Activated CD4-positive, alpha-beta T cell treated with anti-CD3 and anti-CD28 coated beads, Interleukin-2, amount 50 U/mL, for 16 hours (primary cell): ENCODE data around the gene HIVEP3.
A peak's percentile ranks its signal among the peaks of the same experiment; 100 is the strongest.
"Not testable (repeated sequence)": the region's sequence is repeated elsewhere in the genome, so short reads cannot be mapped to it uniquely, and the experiment has no call there.

Experiments
- DNase-seq: peaks from one replicate; pipeline ENCODE4 v3.0.0-alpha.2; 2020

Gene HIVEP3

DNA sequence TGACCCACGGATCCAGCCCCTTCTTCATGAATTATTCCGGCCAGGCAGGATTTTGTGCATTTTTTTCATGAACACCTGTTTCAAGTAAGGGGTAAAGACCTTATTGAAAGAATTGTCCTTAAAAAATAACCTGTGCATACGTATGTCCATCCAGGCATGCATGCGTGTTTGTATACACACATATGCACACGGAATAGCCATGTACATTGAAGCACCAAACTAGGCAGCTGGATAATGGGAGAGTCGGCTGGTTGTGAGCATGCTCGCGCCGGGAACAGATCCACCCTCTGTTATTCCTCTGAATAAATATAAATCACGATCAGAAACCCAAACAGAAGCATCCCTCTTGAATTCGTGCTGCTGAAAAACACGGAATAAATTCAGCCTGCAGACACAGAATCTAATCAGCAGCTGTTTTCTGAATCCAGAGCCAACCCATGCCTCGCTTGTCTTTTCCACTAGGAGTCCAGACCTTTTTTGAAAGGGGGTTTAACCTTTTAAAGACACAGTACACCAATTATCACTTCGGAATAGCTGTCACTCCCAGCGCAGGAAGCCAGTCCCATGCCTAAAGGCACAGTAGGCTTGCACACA is at the start of gene HIVEP3:
Gene HIVEP3, minus strand, starts transcription at position 473 of the 594 bp plus-strand sequence.
- no peak for DNase-seq

DNA sequence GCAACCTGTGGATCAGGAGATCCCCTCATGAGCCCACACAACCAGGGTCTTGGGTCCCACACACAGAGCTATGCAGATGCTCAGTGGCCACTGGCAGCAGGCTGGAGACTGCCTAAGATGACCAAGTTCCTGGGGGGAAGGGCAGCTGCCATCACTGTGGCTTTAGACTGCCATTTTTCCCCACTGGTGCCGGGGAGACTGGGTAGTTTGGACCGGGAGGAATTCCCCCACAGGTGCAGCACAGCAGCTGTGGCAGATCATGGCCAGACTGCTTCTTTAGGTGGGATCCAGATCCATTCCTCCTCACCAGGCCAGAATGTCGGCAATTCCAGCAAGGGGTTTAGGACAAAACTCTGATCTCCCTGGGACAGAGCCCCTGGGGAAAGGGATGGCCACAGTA is 45.7 kb upstream of the HIVEP3 start:
- DNase-seq, result no peak

DNA sequence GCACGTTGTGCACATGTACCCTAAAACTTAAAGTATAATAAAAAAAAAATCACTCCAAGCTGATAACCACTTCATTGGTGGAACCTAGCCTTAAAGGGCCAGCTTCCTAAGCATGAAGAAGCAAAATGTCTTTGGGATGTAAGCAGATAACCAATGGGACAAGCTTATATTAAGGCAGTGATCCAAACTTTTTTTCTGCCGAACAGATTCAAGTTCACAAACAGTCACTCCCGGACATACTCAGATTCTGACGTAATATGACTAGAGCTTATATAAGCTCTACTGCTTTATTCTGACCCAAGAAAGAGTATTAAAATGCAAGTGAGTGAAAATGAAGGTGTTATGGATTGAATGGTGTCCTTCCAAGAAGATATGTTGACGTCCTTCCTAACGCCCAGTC is 44.9 kb upstream of the HIVEP3 start:
- no peak for DNase-seq

DNA sequence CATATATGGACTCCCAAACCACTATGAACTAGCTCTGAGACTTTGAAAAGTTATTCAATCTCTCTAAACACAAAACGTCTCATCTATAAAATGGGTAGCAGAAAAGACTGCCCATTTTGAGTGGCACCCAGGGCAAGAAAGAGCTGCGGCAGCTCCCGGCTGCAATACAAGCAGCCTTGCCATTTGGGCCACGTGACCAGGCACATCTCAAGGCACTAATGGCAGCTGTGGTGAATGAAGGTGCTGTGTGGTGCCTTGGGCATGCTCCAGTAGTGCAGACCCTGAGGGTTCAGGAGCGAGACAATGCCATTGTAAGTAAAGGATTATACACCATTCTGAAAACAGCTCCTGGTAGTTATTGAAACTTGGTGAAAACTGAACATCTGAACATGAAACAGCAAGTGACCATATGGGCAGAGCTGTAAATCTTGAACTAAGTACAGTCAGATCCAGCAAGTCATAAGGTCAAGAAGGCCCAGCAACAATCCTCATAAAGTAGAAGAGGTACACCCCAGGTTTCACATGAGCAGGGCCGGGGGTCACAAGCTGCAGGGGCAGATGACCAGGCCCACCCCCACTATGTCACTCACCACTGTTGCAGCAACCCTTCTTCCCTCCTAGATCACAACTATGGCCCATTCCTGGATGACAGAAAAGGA is 39.4 kb upstream of the HIVEP3 start:
- no peak for DNase-seq

GRCh38 chr1:41957568-41957967 is 38.8 kb upstream of the HIVEP3 start:
- DNase-seq, result no peak

DNA sequence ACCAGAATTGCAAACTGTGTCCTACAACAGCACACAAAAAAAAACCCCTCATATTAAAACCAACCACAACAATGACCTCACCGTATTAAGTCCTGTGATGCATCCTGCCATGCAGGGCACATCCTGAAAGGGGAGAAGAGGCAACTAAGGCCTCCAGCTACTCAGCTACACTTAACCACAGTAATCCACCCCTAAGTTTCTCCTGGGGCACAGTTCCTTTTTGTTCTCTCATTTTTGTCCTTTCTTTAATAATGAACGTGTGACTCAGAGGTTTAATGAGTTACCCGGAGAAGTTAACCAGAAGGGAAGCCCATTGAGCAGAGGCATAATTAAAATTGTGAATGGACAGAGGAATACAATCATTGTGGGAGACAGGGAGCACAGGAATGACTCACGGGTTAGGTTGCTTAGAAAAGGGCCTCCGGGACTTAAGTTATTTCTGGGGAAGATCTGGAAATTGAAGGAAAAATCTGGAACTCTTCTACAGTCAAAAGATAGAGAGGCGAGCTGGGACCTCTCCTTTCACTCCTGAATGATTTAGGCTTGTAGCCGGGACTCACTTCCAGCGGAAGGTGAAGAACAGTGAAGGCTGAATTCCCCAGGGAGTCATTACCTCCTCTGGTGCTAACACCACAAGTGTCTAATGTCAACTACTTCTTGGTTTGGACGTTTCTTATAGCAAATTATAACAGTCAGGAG is 36.9 kb upstream of the HIVEP3 start:
- peak; percentile 30 for DNase-seq

DNA sequence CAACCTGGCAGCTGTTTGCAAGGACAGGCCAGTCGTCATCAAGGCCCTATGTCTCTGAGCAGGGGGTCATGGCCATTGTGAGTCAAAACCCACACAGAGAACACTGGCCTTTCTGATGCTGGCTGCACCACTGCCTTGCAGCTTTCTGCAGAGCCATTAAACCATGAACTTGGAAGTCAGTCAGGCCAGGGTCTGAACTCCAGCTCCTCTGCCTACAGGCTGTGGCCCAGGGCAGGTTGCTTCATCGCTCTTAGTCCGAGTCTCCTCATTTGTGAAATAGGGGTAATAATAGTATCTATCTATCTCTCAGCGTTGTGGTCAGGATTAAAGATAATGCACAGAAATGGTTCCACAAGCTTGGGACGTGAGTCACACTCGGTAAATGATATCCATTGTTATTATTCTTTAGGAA is 35.8 kb upstream of the HIVEP3 start:
- no peak for DNase-seq

GRCh38 chr1:41953291-41953690 is 34.6 kb upstream of the HIVEP3 start:
- no peak for DNase-seq

GRCh38 chr1:41952208-41952607 is 33.5 kb upstream of the HIVEP3 start:
- DNase-seq, result no peak

GRCh38 chr1:41951492-41951891 is 32.8 kb upstream of the HIVEP3 start:
- DNase-seq, result not testable (repeated sequence)

DNA sequence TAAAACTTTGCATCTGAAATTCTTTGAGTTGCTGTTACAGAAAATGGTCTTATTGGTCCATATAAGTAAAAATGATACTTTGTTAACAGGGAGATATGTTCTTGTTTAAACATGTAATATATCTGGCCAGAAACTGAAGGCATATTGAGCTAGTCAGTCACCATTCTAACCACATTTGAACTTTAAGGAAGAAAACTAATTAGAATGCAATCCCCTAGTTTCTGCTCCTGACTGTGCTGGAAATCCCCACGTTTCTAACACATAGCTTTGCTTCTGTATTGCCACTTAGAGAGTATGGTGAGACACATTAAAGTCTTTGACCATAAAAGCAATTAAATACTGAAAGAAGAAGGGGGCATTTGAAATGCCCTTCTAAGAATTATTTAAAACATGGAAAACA is 32.1 kb upstream of the HIVEP3 start:
- DNase-seq, result peak; percentile 21

DNA sequence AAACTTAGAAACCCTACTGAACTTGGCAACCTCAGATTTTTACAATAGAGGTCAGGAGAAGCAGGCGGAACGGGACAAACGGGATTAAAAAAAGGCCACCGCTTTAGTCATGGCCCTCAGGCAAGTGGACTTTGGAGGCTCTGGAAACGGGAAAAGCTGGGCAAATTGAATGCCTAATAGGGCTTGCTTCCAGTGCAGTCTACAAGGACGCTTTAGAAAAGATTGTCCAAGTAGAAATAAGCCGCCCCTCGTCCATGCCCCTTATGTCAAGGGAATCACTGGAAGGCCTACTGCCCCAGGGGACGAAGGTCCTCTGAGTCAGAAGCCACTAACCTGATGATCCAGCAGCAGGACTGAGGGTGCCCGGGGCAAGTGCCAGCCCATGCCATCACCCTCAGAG is 27.2 kb upstream of the HIVEP3 start:
- not testable (repeated sequence) for DNase-seq

GRCh38 chr1:41943717-41944116 is 25.0 kb upstream of the HIVEP3 start:
- DNase-seq, result no peak

DNA sequence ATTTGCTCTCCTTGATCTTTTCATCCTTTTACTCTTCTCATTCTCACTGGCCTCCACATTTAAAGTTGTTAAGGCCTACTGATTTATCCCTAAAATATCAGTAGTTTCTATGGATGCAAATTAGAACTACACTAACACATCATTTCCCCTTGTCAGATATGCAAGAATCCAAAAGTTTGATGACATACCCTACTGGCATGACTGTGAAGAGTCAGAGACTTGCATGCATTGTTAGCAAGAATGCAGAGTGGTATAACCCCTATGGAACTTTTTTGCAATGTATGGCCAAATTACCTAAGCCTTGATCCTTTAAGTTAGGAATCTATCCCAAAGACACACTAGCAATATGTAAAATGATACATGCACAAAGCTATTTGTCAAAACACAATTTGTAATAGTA is 23.6 kb upstream of the HIVEP3 start:
- DNase-seq, result no peak

DNA sequence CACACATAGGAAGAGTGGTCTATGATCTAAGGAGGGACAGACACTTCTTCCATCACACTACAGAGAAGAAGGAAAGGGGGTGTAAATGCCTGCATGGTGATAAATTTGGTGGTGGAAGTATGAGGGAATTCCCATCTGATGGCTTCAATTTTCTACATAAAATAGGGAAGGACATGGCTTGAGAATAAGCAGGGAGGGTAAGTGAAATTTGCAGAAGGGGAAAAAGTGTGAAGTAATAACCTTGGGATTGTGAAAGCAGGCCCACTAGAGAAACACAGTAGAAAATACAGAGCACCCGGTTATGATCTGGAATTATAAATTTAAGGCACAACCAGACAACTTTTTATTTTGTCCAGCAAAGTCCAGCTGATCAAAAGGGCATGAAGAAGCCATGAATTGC is 22.7 kb upstream of the HIVEP3 start:
- DNase-seq, result no peak

DNA sequence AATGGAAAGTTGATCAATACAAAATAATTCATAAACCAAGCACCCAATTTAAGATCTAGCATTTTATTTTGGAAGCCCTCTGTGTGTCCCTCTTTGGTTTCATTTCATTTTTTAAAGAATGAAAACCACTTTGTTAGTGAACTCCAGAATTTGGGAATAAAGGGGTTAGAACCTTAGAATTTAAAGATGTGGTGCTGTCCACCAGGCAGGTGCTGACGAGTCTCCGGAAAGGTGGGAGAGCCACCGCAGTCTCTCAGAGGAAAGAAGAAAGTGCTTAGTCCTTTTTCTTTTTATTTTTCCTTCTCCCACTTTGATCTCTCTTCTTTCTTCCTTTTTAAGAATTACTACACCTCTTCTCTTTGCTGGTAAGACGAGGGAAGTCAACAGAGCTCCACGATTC is 20.5 kb upstream of the HIVEP3 start:
- no peak for DNase-seq

DNA sequence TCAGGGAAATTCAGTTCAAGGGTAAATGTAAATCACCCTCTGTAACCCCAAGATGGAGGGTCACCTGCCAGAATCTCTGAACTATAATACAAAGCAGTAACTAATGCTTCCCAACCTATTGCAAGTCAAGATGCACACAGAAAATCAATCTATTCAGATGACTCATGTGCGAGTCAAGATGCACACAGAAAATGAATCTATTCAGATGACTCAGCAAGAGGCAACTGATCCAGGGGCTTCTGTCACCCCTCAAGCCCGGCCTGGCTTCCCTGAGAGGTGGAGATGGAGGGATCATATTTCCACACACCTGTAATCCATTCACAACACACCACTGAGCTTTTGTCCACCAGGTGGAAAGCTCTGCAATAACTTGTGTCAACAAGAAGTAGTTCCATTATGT is 17.4 kb upstream of the HIVEP3 start:
- peak; percentile 73 for DNase-seq

DNA sequence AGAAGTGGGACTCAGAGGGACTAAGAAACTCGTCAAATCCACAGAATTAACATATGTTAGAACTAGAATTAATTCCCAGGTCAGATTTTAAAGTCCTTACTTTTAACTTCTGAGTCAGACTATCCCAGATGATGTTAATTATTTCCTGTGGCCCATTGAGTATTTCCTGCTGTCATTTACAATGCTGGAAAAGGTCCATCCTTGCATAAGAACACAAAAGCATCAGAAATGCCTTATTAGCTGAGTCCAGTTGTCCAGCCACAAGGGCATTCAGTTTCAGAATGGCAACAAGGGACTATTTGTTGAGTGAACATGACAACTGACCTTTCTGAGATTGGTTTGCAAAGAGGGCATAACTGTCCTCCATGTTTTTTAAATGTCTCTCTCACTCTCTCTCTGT is 16.5 kb upstream of the HIVEP3 start:
- no peak for DNase-seq

GRCh38 chr1:41933106-41933505 is 14.4 kb upstream of the HIVEP3 start:
- DNase-seq, result peak; percentile 38

DNA sequence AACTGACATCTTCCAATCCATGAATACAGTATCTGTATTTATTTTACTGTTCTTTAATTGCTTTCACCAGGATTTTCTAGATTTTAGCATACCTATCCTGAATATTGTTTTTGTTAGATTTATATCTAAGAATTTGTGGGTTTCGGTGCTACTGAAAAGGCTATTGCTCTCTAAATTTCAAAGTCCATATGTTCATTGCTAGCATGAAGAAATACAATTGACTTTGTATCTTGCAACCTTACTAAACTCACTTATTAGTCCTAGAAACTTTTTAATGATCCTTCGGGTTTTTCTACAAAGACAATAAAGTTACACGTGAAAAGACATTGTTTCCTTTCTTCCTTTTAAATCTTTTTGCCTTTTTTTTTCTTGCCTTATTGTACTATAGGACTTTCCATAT is 12.9 kb upstream of the HIVEP3 start:
- DNase-seq, result no peak

DNA sequence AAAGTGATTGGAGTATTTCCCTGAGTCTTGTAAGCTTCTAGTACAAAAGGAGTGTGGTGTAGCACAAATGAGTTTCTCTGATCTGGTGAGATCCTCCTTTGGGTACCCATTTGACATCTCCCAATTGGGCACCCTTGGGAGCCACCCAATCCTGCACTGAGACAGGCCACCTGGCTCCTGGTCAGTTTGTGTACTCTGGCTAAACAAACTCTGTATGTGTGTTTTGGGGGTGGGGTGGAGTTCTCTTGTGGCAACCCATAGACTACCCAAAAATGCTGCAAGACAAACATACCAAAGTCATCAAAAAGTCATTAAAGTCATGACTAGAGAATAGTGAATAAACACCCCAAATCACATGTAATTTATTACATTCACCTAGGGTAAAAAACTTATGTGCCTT is 8.4 kb upstream of the HIVEP3 start:
- DNase-seq, result no peak

- no peak for DNase-seq
These were observed 7.0 kb upstream of the HIVEP3 start for GRCh38 chr1:41925712-41926111.

DNA sequence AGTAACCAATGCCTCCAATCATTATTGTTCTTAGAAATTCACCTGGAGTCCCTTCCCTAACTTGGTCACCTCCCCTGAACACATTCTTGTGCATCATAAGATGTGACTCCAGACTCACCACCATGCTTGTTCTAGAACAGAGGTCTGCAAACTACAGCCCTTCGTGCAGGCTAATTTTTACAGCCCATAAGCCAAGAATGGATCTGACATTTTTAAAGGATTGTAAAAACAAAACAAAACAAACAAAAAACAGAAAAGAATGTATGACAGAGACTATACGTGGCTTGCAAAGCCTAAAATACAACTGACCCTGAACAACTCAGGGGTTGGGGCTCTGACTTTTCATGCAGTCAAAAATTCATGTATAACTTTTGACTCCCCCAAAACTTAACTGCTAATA is 6.2 kb upstream of the HIVEP3 start:
- no peak for DNase-seq

GRCh38 chr1:41921271-41921670 is 2.5 kb upstream of the HIVEP3 start:
- not testable (repeated sequence) for DNase-seq

- DNase-seq, result no peak
These were observed 1.9 kb upstream of the HIVEP3 start for GRCh38 chr1:41920658-41921057.
